HG03095 (cell line): Measurements from ENCODE around the gene RALB.
"Not testable (repeated sequence)": the region's sequence is repeated elsewhere in the genome, so short reads cannot be mapped to it uniquely, and the experiment has no call there.

Experiments
- ATAC-seq: cut with Tn5 transposase; IDR thresholded peaks from one replicate; pipeline ENCODE4 v1.9.1; 2021; ENCODE audit warnings: moderate library complexity; ENCODE audit not compliant: unreplicated experiment

Gene RALB

DNA sequence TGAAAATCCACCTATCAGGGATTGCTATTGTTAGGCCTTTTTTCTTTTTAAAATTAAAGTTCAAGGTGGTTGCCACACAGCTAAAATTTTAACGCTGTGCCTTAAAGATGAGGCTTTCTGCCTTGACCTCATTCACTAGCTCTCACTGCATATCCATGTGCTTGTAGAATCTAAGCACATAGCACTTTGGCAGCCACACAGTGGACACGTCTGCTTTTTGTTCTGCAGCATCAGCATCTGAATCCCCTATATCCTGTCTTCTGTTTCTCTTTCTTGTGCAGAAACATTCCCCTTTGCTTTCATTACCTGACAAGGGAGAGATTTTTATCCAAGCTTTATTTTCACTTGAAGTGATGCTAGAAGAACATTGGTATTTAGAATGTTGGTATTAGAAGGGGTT, 38.1 kb downstream of the RALB start:
- ATAC-seq: no peak

DNA sequence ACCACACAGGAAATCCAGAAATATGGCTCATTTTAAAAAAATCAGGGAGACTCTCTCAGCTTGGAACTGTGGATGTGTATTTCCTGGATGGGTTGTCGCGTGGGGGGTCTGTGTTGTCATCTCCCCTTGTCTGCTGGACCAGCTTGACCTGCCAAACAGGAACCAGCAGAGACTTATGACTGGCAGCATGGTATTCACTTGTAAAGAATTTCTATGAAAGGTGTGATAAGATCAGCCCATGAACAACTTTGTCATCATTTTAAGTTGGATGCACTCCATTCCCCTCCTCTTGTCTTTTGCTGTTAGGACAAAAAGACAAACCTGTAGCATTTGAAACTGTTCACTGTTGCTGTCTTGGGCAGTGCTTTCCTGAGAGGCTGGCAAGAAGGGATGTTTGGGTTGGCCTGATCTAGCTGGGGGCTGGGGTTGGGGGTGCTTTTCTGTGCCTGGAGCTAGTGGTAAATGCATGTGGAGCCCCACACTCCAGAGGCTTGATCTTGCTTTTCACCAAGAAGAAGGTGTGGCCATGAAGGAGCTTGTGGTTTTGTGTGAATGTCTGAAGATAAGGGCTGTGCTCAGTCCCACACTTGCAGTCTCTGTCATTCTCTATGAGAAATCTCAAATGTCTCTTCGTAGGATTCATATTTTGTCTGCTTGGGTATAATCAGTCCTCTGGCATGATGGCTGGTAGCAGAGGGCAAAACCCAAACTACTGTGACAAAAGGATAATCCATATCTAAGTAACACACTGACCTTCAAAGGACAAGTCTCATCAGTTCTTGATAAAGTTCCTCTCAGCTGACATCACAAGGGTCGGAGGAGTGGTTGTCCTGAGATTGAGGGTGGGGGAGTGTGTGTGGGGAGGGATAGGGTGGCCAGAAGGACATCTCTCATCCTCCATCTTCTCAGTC, 39.0 kb downstream of the RALB start:
- no peak for ATAC-seq

DNA sequence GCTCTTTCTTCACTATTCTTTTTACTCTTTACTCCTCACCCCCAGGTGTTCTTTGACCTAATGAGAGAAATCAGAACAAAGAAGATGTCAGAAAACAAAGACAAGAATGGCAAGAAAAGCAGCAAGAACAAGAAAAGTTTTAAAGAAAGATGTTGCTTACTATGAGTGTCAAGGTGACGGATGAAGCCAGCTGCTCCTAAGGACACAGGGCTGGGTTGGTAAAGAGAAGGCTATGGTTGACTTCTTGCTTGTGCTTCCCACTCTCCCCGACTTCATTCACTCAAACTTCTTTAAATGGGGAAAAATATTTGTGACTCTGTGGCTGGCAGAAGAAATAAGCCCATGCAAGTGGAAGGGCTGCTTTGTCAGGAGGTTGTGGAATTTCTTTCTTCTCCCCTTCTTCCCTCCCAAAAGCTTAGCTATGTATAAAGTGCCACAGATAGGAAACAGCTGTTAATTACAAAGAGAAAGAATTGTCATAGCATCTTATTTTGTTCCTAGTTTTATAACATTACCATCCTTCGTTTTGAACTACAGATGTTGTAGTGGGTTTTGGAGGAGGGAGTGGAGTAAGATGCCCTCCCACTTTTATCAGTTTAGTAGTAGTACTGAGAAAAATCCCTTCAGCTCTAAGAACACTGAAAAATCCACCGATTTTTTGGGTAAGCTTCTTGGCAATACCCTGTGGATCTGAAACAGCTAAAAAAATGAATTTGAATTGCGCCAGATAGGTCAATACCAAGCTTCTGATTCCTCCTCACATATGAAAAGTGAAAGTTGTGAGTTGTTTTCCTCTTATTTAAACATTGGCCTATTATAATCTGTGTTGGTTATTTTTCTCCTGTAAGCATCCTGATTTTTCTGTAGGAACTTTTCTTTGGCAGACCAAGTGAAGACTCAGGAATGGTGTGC, 40.7 kb downstream of the RALB start:
- ATAC-seq: peak; percentile 36

DNA sequence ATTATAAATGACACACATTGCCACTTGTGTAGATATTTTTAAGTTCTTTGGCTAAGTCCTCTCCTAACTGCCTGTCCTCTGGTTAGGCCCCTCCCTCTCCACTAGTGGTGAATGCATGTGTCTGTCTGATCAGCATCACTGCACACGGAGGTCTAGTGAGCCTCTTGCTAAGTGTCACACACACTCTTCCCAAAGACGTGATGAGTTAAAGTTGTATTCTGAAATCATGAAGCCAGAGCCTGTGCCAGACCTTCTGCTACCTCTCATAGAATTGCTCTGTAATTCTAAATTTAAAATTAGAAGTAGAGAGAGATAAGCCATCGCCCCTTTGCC, 41.3 kb downstream of the RALB start:
- ATAC-seq: peak; percentile 94

DNA sequence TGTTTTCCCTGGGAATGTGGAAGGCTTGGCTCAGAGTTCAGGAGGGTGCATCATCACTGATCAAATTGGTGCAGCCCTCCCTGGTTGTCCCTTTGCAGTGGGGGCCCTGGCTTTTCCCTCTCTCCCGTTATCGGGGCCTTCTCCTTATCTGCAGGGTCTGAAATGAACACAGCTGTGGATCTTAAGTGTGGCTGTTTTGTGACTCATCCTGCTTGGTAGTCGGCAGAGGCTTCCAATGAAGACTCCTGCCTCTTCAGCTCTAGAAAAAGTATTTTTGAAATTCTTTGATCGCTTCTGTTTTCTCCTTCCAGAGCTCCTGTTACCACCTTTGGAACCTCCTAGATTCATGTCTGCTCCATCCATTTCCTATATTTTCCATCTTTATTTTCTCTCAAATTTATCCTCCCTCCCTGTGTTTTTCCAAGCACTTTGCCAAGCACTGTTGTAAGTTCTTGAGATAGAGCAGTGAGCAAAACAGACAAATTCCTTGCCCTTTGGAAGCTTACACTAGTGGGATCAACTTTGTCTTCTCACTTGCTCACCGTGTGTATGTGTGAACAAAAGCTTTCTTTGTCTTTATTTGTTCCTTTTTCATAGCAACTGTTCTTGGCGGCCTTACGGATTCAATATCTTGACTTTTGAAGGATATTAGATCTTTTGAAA, 45.7 kb downstream of the RALB start:
- no peak for ATAC-seq

DNA sequence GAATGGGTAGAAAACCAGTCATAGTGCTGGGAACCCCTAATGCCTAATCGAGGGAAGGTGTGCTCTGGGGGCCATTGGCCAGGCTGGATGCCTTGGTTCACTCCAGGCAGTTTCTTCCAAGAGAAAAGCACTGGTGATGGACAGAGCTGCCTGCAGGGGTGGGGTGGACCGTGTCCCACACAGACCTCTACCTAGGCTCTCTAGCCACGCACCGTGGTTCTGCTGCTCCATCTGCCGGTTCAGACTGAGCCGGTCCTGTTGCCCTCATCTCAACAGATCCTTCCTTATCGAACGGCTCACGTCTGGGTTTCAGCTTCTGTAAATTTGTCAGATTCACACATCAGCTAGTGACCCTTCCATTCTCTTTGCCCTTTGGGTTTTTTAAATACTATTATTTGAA, 46.4 kb downstream of the RALB start:
- ATAC-seq: no peak

DNA sequence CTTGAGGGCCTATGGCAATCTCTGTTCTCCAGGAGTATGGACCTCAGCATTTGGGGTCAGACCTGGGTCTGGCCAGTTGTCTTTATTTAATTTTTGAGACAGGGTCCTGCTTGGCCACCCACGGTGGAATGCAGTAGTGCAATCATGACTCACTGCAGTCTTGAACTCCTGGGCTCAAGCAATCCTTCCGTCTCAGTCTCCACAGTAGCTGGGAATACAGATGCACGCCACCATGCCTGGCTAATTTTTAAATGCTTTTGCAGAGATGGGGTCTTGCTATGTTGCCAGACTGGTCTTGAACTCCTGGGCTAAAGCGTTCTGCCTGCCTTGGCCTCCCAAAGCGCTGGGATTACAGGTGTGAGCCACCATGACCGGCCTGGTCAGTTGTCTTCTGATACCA, 46.9 kb downstream of the RALB start:
- ATAC-seq: no peak

DNA sequence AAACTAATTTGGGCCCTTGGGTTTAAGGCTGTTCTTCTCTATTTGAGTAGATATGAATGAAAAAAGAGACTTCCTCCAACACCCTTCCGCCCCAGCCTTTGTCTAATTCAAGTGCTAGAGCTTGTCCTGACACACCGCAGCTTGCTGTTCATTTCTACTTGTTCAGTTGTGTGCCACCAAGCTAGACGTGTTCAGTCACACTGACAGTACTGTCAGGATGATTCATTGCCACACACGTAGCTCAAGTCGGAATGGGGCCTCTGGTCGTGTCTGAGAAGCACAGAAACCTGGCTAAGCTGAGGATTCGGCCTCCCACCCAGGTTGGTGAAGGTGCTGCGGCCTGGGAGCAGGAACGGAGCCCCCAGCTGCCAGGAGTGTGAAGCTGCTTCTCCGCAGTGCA, 47.7 kb downstream of the RALB start:
- ATAC-seq: no peak

DNA sequence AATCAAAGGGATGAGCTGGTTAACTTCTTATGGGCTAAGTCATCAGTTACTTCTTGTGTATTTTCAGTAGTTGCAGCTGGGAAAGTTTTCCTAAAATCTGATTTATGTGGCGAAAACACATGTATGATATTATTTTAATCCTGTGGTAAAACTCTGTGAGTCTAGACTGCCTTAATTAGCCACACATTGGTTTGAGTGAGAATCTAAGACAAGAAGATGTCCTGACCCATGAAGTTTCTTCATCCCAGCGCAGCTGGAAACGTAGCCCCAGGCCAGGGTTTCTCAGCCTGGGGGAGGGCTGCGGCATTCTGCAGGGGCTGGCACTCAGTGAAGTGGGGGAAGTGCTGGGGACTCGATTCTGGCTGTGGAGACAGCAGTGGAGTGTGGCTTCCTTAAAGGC, 48.6 kb downstream of the RALB start:
- ATAC-seq: no peak

DNA sequence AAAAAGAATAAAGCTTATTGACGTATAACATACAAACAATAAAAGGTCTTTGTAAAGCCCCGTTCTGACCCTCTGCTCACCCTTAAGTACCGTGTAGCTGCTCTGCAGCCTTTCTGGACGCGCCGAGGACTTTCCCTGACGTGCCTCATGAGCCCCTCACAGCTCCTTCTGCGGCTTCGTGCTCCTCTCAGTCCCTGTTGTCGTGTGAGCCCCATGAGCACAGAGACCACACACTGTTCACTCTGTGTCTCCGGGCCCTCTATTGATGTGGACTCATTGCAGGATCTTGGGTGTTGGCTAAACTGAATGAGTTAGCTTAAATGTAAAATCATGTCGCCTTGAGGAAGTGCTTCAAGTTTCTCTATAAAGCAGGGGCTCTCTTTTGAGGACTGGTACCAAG, 49.6 kb downstream of the RALB start:
- ATAC-seq: no peak

DNA sequence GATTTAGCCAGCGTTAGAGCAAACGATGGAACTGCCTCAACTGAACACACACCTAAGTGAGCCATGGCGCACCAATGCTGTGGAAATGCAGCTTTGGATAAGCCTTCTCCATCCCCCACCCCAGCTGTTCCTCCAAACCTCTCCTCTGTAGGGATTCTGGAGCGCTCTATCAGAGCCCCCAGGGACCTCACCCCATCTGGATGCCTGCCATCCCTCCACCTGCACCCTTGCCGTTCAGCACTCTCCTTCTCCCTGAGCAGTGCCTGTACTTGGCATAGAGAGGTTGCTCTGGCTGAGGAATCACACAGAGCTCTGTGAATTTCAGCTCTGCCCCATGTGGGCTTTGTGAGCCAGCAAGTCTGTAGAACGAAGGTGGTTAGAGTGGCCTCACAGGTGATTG, 50.5 kb downstream of the RALB start:
- no peak for ATAC-seq

DNA sequence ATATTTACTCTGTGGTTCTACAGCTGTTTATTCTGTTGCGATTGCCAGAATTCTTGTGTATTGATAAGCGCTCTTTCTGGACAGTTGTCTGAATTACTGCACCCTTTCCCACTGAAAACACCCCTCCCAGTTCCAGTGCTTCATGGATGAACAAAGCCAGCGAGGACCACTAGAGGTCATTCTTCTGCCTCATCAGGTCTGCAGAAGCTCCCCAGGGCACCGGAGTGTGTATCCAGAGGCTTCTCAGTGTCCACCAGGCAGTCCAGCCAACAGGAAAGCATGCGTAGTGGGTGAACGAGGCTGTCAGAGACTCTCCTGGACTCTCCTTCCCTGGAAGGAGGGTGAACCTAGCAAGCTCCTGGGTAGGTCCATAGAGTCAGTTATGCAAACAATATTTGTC, 52.6 kb downstream of the RALB start:
- ATAC-seq: no peak

DNA sequence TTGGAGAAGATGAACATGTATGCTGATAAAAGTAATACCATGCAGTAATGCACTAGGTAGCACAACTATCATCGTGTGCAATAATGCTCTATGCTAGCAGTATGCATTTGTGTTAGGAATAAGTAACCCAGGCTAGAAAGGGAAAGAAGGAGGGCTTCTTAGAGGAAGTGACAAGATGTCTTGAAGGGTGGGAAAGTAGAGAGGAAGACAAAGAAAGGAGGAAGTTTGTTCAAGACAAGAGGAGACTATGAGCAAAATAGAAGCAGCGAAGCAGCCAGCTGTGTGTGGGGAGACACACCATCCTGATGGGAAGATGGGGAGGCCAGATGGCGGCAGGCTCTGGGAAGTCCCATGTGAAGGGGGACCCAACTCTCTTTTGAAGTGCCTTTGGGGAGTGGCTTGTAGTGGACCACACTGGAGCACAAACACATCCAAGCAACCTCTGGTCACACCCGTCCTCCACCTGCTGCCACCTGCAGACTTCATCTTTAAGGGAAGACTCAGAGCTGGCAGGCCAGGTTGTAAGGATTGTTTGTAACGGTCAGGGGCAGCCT, 53.4 kb downstream of the RALB start:
- ATAC-seq: no peak

DNA sequence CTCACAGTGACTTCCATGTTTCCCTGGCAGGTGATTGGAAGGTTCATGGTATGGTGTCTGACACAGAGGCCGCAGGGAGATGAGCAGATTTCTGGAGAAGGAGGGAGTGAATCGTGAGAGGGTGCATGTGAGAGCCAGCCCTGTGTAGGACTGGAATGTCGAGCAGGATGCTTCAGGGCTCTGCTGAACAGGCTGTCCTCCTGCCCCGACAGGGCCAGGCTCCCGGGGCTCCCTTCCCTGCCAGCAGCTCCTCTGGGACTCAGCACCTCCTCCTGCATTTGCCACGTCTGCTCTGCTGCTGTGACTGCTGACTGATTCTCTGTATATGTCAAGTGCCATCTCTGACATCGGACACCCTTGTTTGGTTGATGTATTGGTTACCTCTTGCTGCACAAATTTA, 54.8 kb downstream of the RALB start:
- no peak for ATAC-seq

DNA sequence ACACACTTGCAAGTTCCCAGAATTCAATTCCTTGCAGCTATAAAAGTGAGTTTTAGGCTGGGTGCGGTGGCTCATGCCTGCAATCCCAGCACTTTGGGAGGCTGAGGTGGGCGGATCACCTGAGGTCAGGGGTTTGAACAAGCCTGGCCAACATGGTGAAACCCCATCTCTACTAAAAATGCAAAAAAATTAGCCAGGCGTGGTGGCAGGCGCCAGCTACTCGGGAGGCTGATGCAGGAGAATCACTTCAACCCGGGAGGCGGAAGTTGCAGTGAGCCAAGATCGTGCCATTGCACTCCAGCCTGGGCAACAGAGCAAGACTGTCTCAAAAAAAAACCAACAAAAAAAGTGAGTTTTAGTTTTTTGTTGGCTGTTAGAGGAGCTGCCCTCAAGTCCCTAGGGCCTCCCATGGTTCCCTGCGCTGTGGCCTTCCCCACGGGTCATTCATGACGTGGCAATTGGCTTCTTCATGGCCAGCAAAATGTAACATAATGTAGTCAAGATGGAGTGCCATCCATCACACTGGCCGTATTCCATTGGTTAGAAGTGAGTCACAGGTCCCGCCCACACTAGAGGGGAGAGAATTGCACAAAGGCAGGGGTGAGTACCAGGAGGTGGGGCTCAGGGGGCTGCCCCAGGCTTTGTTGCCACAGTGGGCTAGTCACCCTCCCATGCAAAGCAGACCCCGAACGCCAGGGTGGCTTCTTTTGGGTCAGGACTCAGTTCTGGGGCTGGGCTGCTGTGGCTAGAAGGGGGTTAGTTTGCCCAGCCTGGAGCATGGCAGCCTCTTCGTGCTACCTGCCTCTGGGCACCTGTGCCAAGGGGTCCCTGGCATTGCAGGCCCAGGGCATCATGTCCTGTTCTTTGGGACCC, 55.6 kb downstream of the RALB start:
- no peak for ATAC-seq

DNA sequence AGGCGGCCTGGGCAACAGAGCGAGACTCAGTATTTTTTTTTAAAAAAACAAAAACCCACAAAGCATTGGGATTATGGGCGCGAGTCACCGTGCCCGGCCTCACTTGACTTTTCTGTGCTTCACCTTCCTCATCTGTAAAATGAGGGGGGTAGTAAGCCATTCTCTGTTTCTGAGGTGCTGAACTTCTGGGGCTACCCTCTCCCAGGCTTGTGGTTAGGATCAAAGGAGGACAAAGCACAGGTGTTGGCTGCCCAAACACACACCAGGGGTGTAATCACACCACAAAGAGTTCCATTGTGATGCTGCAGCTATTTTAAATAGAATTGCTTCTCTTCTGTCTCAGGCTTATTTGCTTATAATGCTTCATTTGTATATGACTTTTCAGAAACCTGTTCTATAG, 57.5 kb downstream of the RALB start:
- ATAC-seq: peak; percentile 56

DNA sequence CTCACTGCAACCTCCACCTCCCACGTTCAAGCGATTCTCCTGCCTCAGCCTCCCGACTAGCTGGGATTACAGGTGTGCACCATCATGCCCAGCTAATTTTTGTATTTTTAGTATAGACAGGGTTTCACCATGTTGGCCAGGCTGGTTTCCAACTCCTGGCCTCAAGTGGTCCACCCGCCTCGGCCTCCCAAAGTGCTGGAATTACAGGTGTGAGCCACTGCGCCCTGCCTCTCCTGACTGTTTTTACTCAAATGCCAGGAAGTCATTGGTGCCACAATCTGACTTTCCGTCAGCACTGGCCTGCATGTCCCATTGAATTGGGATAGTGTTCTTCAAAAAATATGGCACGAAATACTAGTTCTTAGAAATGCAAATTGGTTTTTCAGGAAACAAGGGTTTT, 58.2 kb downstream of the RALB start:
- not testable (repeated sequence) for ATAC-seq

DNA sequence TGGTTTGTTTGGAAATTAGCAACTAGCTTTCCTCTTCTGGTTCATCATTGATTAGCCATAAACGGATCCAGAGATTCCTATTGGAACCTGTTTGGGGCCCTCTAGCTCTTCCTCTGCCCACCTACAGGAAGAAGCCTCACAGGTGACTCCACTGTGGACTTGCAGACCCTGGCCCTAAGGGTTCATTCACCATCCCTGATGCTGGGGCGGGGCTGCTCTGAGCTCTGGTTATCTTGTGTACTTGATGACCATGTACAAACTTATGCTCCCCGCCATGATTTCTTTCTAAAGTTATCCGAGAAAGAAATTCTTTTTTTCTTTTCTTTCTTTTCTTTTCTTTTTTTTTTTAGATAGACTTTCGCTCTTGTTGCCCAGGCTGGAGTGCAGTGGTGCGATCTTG, 59.4 kb downstream of the RALB start:
- ATAC-seq: no peak

DNA sequence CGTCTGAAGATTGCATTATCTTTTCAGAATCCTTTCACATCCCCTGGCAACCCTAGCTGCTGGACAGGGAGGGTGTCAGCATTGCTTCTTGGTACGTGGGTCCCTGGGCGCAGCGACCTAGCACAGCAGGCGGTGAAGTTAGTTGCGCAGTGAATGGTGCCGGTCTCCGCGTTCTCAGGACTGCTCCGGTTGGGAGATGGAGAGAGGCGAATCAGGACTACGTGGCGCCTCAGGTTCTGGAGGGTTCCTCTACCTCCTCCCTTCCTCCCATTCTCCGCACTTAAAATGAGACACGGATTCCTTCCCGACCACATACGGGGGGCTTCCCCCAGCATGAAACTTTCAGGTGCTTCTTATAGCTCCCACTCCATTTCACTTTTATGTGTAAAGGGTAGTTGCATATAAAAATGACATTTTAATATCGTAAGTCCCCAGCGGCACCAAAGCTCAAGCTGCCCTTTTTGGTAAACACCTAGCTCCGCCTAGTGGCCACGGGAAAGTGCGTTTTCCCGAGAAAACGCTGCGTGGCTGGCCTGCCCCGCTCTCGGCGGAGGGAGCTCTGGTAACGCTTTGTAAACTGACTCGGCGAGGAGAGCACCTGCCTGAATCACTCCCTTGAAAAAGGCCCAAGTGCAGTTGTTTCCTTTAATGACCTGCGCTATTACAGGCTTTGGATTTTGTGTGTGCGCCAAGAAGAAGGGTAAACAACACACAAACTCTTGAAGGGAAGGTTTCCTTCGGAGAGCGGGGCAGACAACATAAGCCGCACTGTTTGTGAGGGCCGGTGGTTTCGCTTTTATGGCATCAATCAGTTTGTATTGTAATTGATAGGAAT, 60.4 kb downstream of the RALB start:
- peak; percentile 52 for ATAC-seq
